HG03196 (cell line): ENCODE data around the gene ARHGAP26.

Source experiments
- ATAC-seq: cut with Tn5 transposase; IDR thresholded peaks from one replicate; pipeline ENCODE4 v1.9.1; 2021; ENCODE audit not compliant: unreplicated experiment

The ARHGAP26 gene

GRCh38 chr5:142749321-142749720 is 20.9 kb upstream of the ARHGAP26 start:
- ATAC-seq, result no peak

GRCh38 chr5:142753116-142753631 is 17.0 kb upstream of the ARHGAP26 start:
- ATAC-seq, result no peak

GRCh38 chr5:142754031-142754430 is 16.1 kb upstream of the ARHGAP26 start:
- no peak for ATAC-seq

GRCh38 chr5:142756576-142756975 is 13.6 kb upstream of the ARHGAP26 start:
- ATAC-seq, result no peak

- ATAC-seq, result no peak
Measured at GRCh38 chr5:142757564-142757963, 12.6 kb upstream of the ARHGAP26 start.

- no peak for ATAC-seq
Measured at GRCh38 chr5:142758062-142758795, 11.9 kb upstream of the ARHGAP26 start.

- ATAC-seq, result no peak
Measured at GRCh38 chr5:142758796-142759145, 11.4 kb upstream of the ARHGAP26 start.

GRCh38 chr5:142763701-142764100 is 6.5 kb upstream of the ARHGAP26 start:
- no peak for ATAC-seq

- ATAC-seq, result no peak
Measured at GRCh38 chr5:142767178-142767577, 3.0 kb upstream of the ARHGAP26 start.

- ATAC-seq, result no peak
Measured at GRCh38 chr5:142767911-142768310, 2.3 kb upstream of the ARHGAP26 start.

- ATAC-seq, result no peak
Measured at GRCh38 chr5:142769251-142769792, 855 bp upstream of the ARHGAP26 start.

- peak; percentile 20 for ATAC-seq
Measured at GRCh38 chr5:142770650-142771609, 753 bp downstream of the ARHGAP26 start.

GRCh38 chr5:142771666-142772065 is 1.5 kb downstream of the ARHGAP26 start:
- ATAC-seq, result no peak

- ATAC-seq, result no peak
Measured at GRCh38 chr5:142772446-142773293, 2.5 kb downstream of the ARHGAP26 start.

- ATAC-seq, result no peak
Measured at GRCh38 chr5:142777099-142777498, 6.9 kb downstream of the ARHGAP26 start.

GRCh38 chr5:142777850-142778249 is 7.7 kb downstream of the ARHGAP26 start:
- no peak for ATAC-seq

- no peak for ATAC-seq
Measured at GRCh38 chr5:142779163-142779840, 9.1 kb downstream of the ARHGAP26 start.

- ATAC-seq, result no peak
Measured at GRCh38 chr5:142780871-142781270, 10.7 kb downstream of the ARHGAP26 start.

GRCh38 chr5:142782976-142783530 is 12.9 kb downstream of the ARHGAP26 start:
- no peak for ATAC-seq
